ENCODE data around the gene DMAC2L. TPM values are rescaled to one million over a fixed set of nuclear protein-coding genes. Genes with fewer than 3 reads are reported as not detected.

DMAC2L gene
- total RNA-seq, 1 donor from 2014 or later = 22.2 TPM

DNA sequence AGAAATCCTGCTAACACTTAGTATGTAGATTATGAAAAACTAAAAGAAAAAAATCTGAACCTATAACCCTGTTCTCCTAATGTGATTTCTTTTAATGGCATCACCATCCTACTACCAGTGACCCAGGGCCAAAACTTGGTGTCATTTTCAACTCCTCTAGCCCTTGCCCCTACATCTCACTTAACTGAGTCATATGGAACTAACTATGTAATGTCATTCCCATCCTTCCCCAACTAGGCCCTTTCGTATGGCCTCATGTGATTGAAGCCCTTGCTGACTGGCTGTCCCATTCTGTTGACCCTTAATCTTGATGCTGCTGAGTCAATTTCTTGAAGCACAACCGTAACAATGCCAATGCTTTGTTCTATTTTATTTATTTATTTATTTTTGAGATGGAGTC, 7.6 kb downstream of the DMAC2L start:
- no peak for DNase-seq (ENCODE audit: low spot score)
- intact Hi-C loops (cut with DNase I) = loop anchor here (2.0 kb wide), 1 partner anchor 213 kb away; the partner anchor contains the start of gene MAP4K5
- no peak for ATAC-seq

- intact Hi-C loops (cut with DNase I) = loop anchor here (2.0 kb wide), 1 partner anchor 213 kb away; the partner anchor contains the start of gene MAP4K5
- DNase-seq (ENCODE audit: low spot score) (no peak), ATAC-seq (peak; percentile 76)
Observed at GRCh38 chr14:50320283-50320682, 8.2 kb downstream of the DMAC2L start.

DNA sequence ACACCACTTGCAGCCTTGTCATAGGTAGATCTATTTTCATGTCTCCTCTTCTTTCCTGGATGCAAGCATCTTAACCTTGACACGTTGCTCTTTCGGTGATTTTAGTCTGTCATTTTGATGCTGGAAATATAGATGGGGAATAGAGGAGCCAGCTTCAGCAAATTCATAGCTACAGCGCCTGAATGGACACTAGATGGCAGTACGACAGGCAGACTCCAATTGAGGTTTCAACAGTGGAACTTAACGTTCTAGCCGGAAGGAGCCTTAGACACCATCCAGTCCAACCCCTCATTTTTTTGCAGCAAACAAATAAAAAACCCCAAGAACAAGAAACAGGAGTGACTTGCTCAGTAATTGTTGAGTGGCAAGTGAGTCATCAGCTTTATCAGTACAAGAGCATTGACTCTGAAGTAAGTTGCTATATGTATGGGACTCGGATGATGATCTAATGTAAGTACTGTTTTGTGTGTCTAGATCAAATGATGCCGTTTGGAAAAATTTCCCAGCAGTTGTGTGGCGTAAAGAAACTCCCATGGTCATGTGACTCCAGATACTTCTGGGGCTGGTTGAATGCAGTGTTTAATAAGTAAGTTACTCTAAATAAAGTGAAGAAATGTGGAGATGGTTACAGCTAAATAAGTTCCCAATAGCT, 9.0 kb downstream of the DMAC2L start:
- ATAC-seq (peak; percentile 96), DNase-seq (ENCODE audit: low spot score) (peak; percentile 78)
- intact Hi-C loops (cut with DNase I) = loop anchor here (2.0 kb wide), 1 partner anchor 212 kb away; the partner anchor contains the start of gene MAP4K5

DNA sequence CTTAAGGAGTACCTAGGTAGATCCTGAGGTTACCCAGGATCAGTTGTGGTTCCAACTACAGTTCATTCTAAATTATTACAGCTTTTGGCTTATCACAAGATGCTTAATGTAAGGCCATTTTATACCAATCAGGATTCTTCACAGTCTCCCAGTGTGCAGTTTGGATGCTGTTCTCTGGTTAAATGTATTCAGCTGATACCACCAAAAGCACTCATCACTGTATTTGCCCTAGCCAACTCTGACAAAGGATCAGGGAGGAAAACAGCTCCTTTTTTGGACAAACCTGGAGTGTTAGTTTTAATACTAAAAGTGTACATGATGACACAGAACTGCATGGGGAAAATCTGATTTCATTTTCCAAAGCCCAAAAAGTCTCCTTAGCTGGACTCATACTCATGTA, 19.5 kb downstream of the DMAC2L start:
- no peak for DNase-seq (ENCODE audit: low spot score)
- intact Hi-C loops (cut with DNase I) = no loop called here
- no peak for ATAC-seq

- intact Hi-C loops (cut with DNase I) = no loop called here
- peak; percentile 53 for ATAC-seq
- no peak for DNase-seq (ENCODE audit: low spot score)
Observed at GRCh38 chr14:50333014-50333509, 20.9 kb downstream of the DMAC2L start.

DNA sequence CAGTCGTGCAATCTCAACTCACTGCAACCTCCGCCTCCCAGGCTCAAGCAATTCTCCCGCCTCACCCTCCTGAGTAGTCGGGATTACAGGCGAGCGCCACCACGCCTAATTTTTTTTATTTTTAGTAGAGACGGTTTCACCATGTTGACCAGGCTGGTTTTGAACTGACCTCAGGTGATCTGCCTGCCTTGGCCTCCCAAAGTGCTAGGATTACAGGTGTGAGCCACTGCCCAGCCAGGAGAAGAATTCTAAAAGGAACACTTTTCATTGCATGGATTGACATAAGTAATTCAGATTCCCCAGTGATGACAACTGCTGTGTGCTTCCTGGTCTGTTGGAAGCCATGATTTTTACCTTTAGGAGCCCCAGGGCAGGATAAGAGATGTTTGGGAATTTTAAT, 22.1 kb downstream of the DMAC2L start:
- ATAC-seq (no peak), DNase-seq (ENCODE audit: low spot score) (no peak)
- intact Hi-C loops (cut with DNase I) = no loop called here

- DNase-seq (ENCODE audit: low spot score) (peak; percentile 77), ATAC-seq (peak; percentile 90)
- intact Hi-C loops (cut with DNase I) = no loop called here
Observed at GRCh38 chr14:50335389-50335788, 23.3 kb downstream of the DMAC2L start.

GRCh38 chr14:50335989-50336824, 24.1 kb downstream of the DMAC2L start:
- intact Hi-C loops (cut with DNase I) = no loop called here

DNA sequence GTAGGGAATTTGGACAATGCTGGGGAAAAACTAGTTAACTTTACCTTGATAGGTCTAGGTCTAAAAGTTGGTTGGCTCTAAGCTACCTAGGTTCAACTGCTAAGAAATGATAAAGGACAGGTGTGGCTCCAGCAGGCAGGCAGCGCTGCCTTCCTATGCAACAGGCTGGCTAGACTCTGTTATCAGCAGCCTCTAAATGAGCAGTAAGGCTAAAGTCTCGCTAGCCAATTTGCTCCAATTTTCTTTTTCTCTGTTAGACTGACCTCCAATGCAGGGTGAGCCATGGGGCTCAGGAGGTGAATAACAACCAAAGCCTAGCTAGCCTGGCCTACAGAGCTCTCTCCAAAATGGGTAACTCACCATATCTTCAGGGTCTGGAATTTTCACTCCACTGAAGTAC, 26.5 kb downstream of the DMAC2L start:
- ATAC-seq = no peak
- intact Hi-C loops (cut with DNase I) = no loop called here
- no peak for DNase-seq (ENCODE audit: low spot score)

More at GRCh38 chr14:50335989-50336824, 24.1 kb downstream of the DMAC2L start:
- no peak for DNase-seq (ENCODE audit: low spot score)
- ATAC-seq = peak; percentile 52

DNA sequence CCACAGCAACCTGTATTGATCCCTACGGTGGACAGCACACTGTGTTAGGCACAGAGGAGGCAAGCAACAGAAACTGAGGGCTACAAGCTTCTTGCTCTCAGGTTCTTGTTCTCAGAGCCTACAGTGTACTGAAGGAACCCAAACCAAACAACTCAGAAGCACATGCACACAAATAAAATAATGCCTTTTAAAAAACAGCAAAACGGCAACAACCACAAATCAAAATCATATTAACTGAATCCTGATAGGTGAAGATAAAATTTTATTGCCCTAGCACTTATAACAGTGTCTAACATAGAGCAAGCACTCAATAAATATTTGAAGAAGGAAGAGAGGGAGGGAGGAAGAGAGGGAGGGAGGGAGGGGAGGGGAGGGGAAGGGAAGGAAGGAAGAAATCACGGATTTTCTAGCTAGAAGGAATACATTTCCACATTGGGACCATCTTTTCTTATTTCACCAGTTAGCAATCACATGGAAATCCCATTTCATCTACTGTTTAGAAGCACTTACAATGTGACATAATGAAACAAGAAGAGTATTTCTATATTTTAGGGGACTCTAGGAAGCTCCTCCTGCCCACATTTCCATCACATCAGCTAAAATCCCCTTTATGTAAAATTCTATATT, 27.2 kb downstream of the DMAC2L start:
- ATAC-seq (no peak), DNase-seq (ENCODE audit: low spot score) (no peak)
- intact Hi-C loops (cut with DNase I) = no loop called here

DNA sequence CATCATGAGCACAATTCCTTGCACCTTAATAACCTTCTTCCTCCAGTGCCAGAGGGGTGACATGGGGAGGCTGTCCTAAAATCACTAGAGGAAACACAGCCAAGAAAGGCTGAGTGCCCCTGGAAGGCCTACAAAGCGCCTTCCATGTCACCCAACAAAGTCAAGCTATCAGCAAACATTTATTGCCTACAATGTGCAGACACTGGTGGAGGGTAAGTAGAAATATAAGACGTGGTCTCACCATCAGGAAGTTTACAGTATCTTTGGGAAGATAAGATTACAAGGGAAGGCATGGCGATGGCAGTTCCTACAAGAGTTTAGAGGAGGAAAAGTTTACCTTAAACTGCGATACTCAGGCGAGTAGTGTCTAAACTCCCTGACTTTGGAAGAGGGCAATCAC, 27.9 kb downstream of the DMAC2L start:
- ATAC-seq (no peak), DNase-seq (ENCODE audit: low spot score) (no peak)
- intact Hi-C loops (cut with DNase I) = no loop called here

DNA sequence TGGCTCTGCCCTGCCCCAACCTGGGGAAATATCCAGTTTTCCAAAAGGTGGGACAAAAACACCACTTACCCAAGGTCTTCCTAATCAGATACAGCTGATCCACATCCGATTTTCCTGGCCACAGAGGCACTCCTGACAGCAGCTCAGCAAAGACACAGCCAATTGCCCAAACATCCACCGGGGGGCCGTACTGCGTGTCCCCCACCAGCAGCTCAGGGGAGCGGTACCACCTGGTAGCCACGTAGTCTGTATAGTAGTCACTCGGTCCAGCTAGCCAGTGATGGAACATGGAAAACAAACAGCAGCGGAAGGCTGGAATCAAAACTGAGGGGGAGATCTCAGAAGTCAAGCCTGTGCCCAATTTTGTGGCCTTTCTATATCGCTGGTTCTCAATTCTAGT, 28.8 kb downstream of the DMAC2L start:
- no peak for DNase-seq (ENCODE audit: low spot score)
- intact Hi-C loops (cut with DNase I) = no loop called here
- no peak for ATAC-seq

DNA sequence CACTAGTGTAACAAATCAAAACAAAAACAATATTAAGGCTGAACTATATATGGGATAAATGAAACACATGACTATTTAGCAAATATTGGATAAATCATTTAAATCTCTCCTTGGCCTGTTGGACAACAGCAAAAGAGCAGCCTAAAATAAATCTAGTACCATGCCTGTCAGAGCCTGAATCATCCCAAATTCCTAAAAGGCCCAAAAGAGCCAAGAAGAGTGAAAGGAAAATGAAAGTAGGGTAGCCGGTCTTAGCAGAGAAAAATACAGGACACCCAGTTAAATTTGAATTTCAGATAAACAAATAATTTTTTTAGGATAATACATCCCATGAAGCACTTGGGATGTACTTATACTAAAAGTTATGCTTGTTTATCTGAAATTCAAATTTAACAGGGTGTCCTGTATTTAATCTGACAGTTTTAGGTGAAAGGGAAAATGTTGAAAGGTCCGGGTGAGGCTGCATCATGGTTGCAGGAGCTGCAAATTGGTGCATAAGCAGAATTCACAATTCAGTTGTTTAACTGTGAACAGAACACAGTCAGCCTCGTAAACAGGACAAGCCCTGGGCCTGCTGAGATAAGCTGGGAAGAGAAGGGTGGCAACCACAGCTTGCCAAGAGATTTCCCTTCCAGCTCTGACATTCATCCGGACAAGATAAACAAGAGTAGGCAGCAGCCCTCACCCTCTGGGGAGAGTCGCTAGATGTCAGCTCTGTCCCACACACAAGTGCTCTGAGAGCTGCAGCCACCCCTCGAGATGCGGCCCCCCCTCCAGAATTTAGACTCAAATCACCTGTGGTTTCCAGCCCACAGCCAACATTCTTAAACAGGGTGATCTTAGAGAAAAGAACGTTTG, 30.3 kb downstream of the DMAC2L start:
- ATAC-seq = peak; percentile 92
- intact Hi-C loops (cut with DNase I) = no loop called here
- peak; percentile 75 for DNase-seq (ENCODE audit: low spot score)

DNA sequence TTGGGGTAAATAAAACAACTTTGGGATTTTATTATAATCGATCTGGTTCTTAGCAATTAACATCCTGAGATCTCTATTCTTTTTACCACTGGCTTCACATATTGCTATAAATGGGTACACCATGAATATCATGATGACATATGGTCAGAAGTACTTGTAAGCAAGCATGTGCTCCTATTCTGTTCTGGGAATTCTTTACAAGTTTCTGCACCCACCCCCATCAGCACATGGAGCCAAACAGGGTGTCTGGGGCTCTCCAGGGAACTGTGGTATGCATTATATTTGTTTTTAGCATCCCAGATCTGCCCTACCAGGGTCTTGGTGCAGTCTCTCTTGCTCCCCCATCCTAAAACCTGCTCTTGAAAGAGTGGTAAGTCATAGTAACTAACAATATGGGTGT, 31.3 kb downstream of the DMAC2L start:
- DNase-seq (ENCODE audit: low spot score) = no peak
- ATAC-seq = no peak
- intact Hi-C loops (cut with DNase I) = no loop called here

GRCh38 chr14:50344116-50344775, 32.1 kb downstream of the DMAC2L start:
- DNase-seq (ENCODE audit: low spot score) = no peak
- intact Hi-C loops (cut with DNase I) = no loop called here
- ATAC-seq = no peak

- ATAC-seq (no peak), DNase-seq (ENCODE audit: low spot score) (no peak)
- intact Hi-C loops (cut with DNase I) = no loop called here
Observed at GRCh38 chr14:50344876-50345563, 32.9 kb downstream of the DMAC2L start.

DNA sequence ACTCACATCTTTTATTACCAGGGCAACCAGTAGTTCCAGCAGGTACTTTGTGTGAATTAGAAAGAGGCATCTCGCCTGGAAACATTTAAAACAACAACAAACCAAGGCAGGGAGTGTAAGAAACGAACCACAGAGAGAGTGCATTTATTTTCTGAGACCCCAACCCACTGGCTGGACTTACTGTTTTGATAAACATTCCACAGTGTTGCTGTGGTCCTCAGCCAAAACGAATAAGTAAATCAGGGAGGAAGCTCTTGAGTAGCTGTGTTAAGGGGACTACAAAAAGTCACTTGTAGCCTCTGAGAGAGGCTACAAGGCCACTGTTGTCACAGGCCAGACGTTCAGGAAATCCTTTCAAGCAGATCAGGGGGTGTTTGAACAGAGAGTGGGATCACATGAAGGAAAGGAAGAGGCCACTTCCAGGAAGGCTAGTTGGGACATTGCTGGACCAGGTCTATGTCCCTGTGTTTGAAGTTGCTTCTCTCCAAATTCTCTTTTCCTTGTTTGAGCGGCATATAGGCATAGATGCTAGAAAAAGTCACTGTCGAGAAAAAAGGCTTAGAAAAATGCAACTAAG, 33.8 kb downstream of the DMAC2L start:
- ATAC-seq (no peak), DNase-seq (ENCODE audit: low spot score) (no peak)
- intact Hi-C loops (cut with DNase I) = no loop called here

All from sciatic nerve (tissue), 2 donors.